Kidney epithelial cell (primary cell): Measurements from ENCODE around the gene ETV7. TPM values are rescaled to one million over a fixed set of nuclear protein-coding genes. Genes with fewer than 3 reads are reported as not detected.

Experiments
- DNase-seq: peaks from one replicate; pipeline ENCODE4 v3.0.0-alpha.2; 2010; ENCODE audit warnings: low read depth
- H3K27me3 ChIP-seq: 2 replicates; pipeline ENCODE4 v1.6.0; 2011; ENCODE audit warnings: low read length; ENCODE audit not compliant: control insufficient read depth, insufficient read depth
- H3K36me3 ChIP-seq: 2 replicates; pipeline ENCODE4 v1.5.1; 2011; ENCODE audit warnings: low read length; ENCODE audit not compliant: control insufficient read depth, insufficient read depth
- H3K4me3 ChIP-seq: 2 replicates; pipeline ENCODE4 v1.5.1; 2011; ENCODE audit warnings: low read depth, mild to moderate bottlenecking, control low read depth, low read length
- CTCF ChIP-seq: IDR thresholded peaks from 2 replicates; pipeline ENCODE4 v1.5.1; 2011; ENCODE audit warnings: mild to moderate bottlenecking, moderate library complexity, low read length, control low read depth, inconsistent platforms; ENCODE audit not compliant: insufficient read depth, poor library complexity, severe bottlenecking
- total RNA-seq: library from RNA; depleted of rRNA; stranded (reverse); fragments of >200 nt; gene quantifications from 2 replicates; pipeline ENCODE4 v1.2.3, GENCODE V29; 2015

The ETV7 gene
- 6.8 and 8.4 TPM in 2 replicates for total RNA-seq

- TF ChIP-seq CTCF: no peak
- no peak for DNase-seq
Observed at GRCh38 chr6:36387440-36388303, at the start of gene ETV7. Gene ETV7 (minus strand): TSS chr6:36387669. CDS start chr6:36387541, 128 bp downstream.

GRCh38 chr6:36436466-36436865, 49.0 kb upstream of the ETV7 start:
- DNase-seq: no peak
- H3K4me3 ChIP-seq: no peak overlapping the region
- H3K36me3 ChIP-seq: no peaks in the 10 kb centered on the region
- TF ChIP-seq CTCF: no peak
- H3K27me3 ChIP-seq: no peaks in the 10 kb centered on the region

More at GRCh38 chr6:36387440-36388303, at the start of gene ETV7:
- H3K36me3 ChIP-seq: no peaks in the 10 kb centered on the region
- H3K27me3 ChIP-seq: peaks cover 10% of the 10 kb centered on the region
- H3K4me3 ChIP-seq: peak within 1 kb of the TSS; percentile 39

- no peak for TF ChIP-seq CTCF
- DNase-seq: no peak
- Histone ChIP-seq H3K27me3 (no peaks in the 10 kb centered on the region), H3K36me3 (no peaks in the 10 kb centered on the region), H3K4me3 (no peak overlapping the region)
Observed at GRCh38 chr6:36432151-36432671, 44.7 kb upstream of the ETV7 start.

DNA sequence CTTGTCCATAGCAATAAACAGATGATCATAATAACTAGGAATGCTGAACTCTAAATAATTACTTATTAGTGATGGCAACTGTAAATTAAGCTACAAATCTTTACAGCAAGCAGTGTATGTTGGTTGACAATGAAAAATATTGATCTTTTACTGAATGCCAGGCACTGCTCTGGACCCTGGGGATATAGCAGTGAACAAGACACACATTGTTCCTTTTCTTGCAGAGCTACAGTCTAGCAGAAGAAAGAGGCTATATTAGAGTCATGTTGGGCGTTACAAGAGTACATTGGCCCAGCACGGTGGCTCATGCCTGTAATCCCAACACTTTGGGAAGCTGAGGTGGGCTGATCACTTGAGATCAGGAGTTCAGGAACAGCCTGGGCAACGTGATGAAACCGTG, 43.7 kb upstream of the ETV7 start:
- no peak for TF ChIP-seq CTCF
- no peak for DNase-seq
- Histone ChIP-seq H3K4me3 (no peak overlapping the region), H3K36me3 (no peaks in the 10 kb centered on the region), H3K27me3 (no peaks in the 10 kb centered on the region)

- Histone ChIP-seq H3K36me3 (no peaks in the 10 kb centered on the region), H3K4me3 (no peak overlapping the region), H3K27me3 (no peaks in the 10 kb centered on the region)
- no peak for TF ChIP-seq CTCF
- DNase-seq: no peak
Observed at GRCh38 chr6:36430351-36430750, 42.9 kb upstream of the ETV7 start.
